ENCODE data around the gene RAB6A.

Gene RAB6A

GRCh38 chr11:73662445-73663157 is 98.3 kb downstream of the RAB6A start:
- H3K27me3 ChIP-seq (ENCODE audit: insufficient read depth, insufficient read length): peaks cover 10% of the 10 kb centered on the region
- no peak overlapping the region for H3K9ac ChIP-seq (ENCODE audit: insufficient read length, low read depth)
- no peaks in the 10 kb centered on the region for H3K9me3 ChIP-seq (ENCODE audit: insufficient read depth, low read length)
- no peaks in the 10 kb centered on the region for H3K36me3 ChIP-seq (ENCODE audit: insufficient read depth, insufficient read length, low read length)
- H3K4me3 ChIP-seq (ENCODE audit: insufficient read length, low read depth): no peak overlapping the region
- no peaks in the 10 kb centered on the region for H3K4me1 ChIP-seq (ENCODE audit: insufficient read depth, insufficient read length)
- TF ChIP-seq ZNF274 (IDR thresholded peaks at IDR 0.05; ENCODE audit: low read depth, low read length) (no peak), SUZ12 (IDR thresholded peaks at IDR 0.05; ENCODE audit: extremely low read depth, insufficient read depth, insufficient read length) (no peak), YY1 (IDR thresholded peaks at IDR 0.05; ENCODE audit: insufficient read depth, insufficient read length) (no peak)
- no peak for DNase-seq (ENCODE audit: low read depth, low spot score)

- no peaks in the 10 kb centered on the region for H3K4me1 ChIP-seq (ENCODE audit: insufficient read depth, insufficient read length)
- peak; percentile 88 for DNase-seq (ENCODE audit: low read depth, low spot score)
- H3K27me3 ChIP-seq (ENCODE audit: insufficient read depth, insufficient read length): peaks cover 10% of the 10 kb centered on the region
- no peaks in the 10 kb centered on the region for H3K36me3 ChIP-seq (ENCODE audit: insufficient read depth, insufficient read length, low read length)
- TF ChIP-seq YY1 (IDR thresholded peaks at IDR 0.05; ENCODE audit: insufficient read depth, insufficient read length): no peak
- TF ChIP-seq ZNF274 (IDR thresholded peaks at IDR 0.05; ENCODE audit: low read depth, low read length): no peak
- no peak for TF ChIP-seq SUZ12 (IDR thresholded peaks at IDR 0.05; ENCODE audit: extremely low read depth, insufficient read depth, insufficient read length)
- H3K4me3 ChIP-seq (ENCODE audit: insufficient read length, low read depth): no peak overlapping the region
- H3K9ac ChIP-seq (ENCODE audit: insufficient read length, low read depth): peak overlapping the region; percentile 74
- no peaks in the 10 kb centered on the region for H3K9me3 ChIP-seq (ENCODE audit: insufficient read depth, low read length)
Observed at GRCh38 chr11:73661035-73661628, 99.7 kb downstream of the RAB6A start.

- no peaks in the 10 kb centered on the region for H3K36me3 ChIP-seq (ENCODE audit: insufficient read depth, insufficient read length, low read length)
- H3K4me1 ChIP-seq (ENCODE audit: insufficient read depth, insufficient read length): no peaks in the 10 kb centered on the region
- no peak overlapping the region for H3K9ac ChIP-seq (ENCODE audit: insufficient read length, low read depth)
- DNase-seq (ENCODE audit: low read depth, low spot score): no peak
- no peaks in the 10 kb centered on the region for H3K9me3 ChIP-seq (ENCODE audit: insufficient read depth, low read length)
- H3K4me3 ChIP-seq (ENCODE audit: insufficient read length, low read depth): no peak overlapping the region
- peaks cover 10% of the 10 kb centered on the region for H3K27me3 ChIP-seq (ENCODE audit: insufficient read depth, insufficient read length)
- no peak for TF ChIP-seq YY1 (IDR thresholded peaks at IDR 0.05; ENCODE audit: insufficient read depth, insufficient read length)
- no peak for TF ChIP-seq ZNF274 (IDR thresholded peaks at IDR 0.05; ENCODE audit: low read depth, low read length)
- no peak for TF ChIP-seq SUZ12 (IDR thresholded peaks at IDR 0.05; ENCODE audit: extremely low read depth, insufficient read depth, insufficient read length)
Observed at GRCh38 chr11:73660497-73661034, 100.3 kb downstream of the RAB6A start.

- no peaks in the 10 kb centered on the region for H3K9me3 ChIP-seq (ENCODE audit: insufficient read depth, low read length)
- no peak overlapping the region for H3K9ac ChIP-seq (ENCODE audit: insufficient read length, low read depth)
- no peak for DNase-seq (ENCODE audit: low read depth, low spot score)
- TF ChIP-seq YY1 (IDR thresholded peaks at IDR 0.05; ENCODE audit: insufficient read depth, insufficient read length) (no peak), ZNF274 (IDR thresholded peaks at IDR 0.05; ENCODE audit: low read depth, low read length) (no peak), SUZ12 (IDR thresholded peaks at IDR 0.05; ENCODE audit: extremely low read depth, insufficient read depth, insufficient read length) (no peak)
- peaks cover 10% of the 10 kb centered on the region for H3K27me3 ChIP-seq (ENCODE audit: insufficient read depth, insufficient read length)
- H3K36me3 ChIP-seq (ENCODE audit: insufficient read depth, insufficient read length, low read length): no peaks in the 10 kb centered on the region
- no peak overlapping the region for H3K4me3 ChIP-seq (ENCODE audit: insufficient read length, low read depth)
- no peaks in the 10 kb centered on the region for H3K4me1 ChIP-seq (ENCODE audit: insufficient read depth, insufficient read length)
Observed at GRCh38 chr11:73659961-73660360, 100.9 kb downstream of the RAB6A start.

- no peaks in the 10 kb centered on the region for H3K9me3 ChIP-seq (ENCODE audit: insufficient read depth, low read length)
- no peak overlapping the region for H3K4me3 ChIP-seq (ENCODE audit: insufficient read length, low read depth)
- peaks cover 5% of the 10 kb centered on the region for H3K27me3 ChIP-seq (ENCODE audit: insufficient read depth, insufficient read length)
- H3K9ac ChIP-seq (ENCODE audit: insufficient read length, low read depth): no peak overlapping the region
- no peaks in the 10 kb centered on the region for H3K36me3 ChIP-seq (ENCODE audit: insufficient read depth, insufficient read length, low read length)
- TF ChIP-seq YY1 (IDR thresholded peaks at IDR 0.05; ENCODE audit: insufficient read depth, insufficient read length) (no peak), ZNF274 (IDR thresholded peaks at IDR 0.05; ENCODE audit: low read depth, low read length) (no peak), SUZ12 (IDR thresholded peaks at IDR 0.05; ENCODE audit: extremely low read depth, insufficient read depth, insufficient read length) (no peak)
- H3K4me1 ChIP-seq (ENCODE audit: insufficient read depth, insufficient read length): peaks cover 3% of the 10 kb centered on the region
- no peak for DNase-seq (ENCODE audit: low read depth, low spot score)
Observed at GRCh38 chr11:73656985-73657384, 103.9 kb downstream of the RAB6A start.

GRCh38 chr11:73655686-73656085 is 105.2 kb downstream of the RAB6A start:
- TF ChIP-seq YY1 (IDR thresholded peaks at IDR 0.05; ENCODE audit: insufficient read depth, insufficient read length) (no peak), SUZ12 (IDR thresholded peaks at IDR 0.05; ENCODE audit: extremely low read depth, insufficient read depth, insufficient read length) (no peak), ZNF274 (IDR thresholded peaks at IDR 0.05; ENCODE audit: low read depth, low read length) (no peak)
- Histone ChIP-seq H3K4me1 (ENCODE audit: insufficient read depth, insufficient read length) (peaks cover 7% of the 10 kb centered on the region), H3K9me3 (ENCODE audit: insufficient read depth, low read length) (no peaks in the 10 kb centered on the region), H3K9ac (ENCODE audit: insufficient read length, low read depth) (no peak overlapping the region), H3K27me3 (ENCODE audit: insufficient read depth, insufficient read length) (no peaks in the 10 kb centered on the region), H3K4me3 (ENCODE audit: insufficient read length, low read depth) (no peak overlapping the region), H3K36me3 (ENCODE audit: insufficient read depth, insufficient read length, low read length) (no peaks in the 10 kb centered on the region)
- no peak for DNase-seq (ENCODE audit: low read depth, low spot score)

GRCh38 chr11:73654482-73655021 is 106.3 kb downstream of the RAB6A start:
- Histone ChIP-seq H3K4me1 (ENCODE audit: insufficient read depth, insufficient read length) (peaks cover 7% of the 10 kb centered on the region), H3K27me3 (ENCODE audit: insufficient read depth, insufficient read length) (no peaks in the 10 kb centered on the region), H3K9me3 (ENCODE audit: insufficient read depth, low read length) (no peaks in the 10 kb centered on the region), H3K36me3 (ENCODE audit: insufficient read depth, insufficient read length, low read length) (no peaks in the 10 kb centered on the region), H3K4me3 (ENCODE audit: insufficient read length, low read depth) (no peak overlapping the region), H3K9ac (ENCODE audit: insufficient read length, low read depth) (no peak overlapping the region)
- TF ChIP-seq YY1 (IDR thresholded peaks at IDR 0.05; ENCODE audit: insufficient read depth, insufficient read length): no peak
- TF ChIP-seq ZNF274 (IDR thresholded peaks at IDR 0.05; ENCODE audit: low read depth, low read length): no peak
- TF ChIP-seq SUZ12 (IDR thresholded peaks at IDR 0.05; ENCODE audit: extremely low read depth, insufficient read depth, insufficient read length): no peak
- no peak for DNase-seq (ENCODE audit: low read depth, low spot score)
